ENCODE data around the gene LY6G6C.
"Not testable (repeated sequence)": the region's sequence is repeated elsewhere in the genome, so short reads cannot be mapped to it uniquely, and the experiment has no call there.

LY6G6C gene

DNA sequence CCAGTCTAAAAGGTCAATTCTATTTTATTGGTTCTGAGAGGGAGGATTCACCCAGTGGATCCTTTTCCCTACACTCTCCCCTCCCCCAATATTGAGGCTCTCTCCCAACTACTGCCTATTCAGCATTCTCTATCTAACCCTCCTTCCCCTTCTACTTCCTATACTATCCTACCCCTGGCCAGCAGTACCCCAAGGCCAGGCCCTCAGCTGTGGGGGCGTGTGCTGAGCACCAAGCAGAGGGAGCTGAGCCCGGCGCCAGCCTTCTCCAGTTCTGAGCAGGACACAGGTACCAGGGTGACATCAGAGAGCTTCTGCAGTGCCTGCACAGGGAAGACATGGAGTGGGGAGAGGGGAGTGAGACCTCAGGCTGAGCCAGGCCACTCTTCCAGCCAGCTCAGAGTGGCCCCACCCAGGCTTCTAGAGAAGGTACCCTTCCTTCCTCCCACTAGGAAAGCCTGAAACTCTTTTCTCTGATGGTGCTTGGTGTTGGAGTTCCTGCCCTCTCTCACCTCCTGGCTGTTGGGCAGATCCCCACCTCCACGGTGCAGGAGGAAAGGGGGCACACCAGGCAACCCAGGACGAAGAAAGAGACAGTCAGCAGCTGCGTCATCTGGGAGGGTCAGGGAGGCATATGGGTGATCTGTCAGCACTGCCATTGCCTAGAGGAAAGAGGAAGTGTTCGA, 5.6 kb upstream of the LY6G6C start:
- DNase-seq (ENCODE audit: low read depth), result no peak

GRCh38 chr6:31725502-31726350, 4.2 kb upstream of the LY6G6C start:
- no peak for DNase-seq (ENCODE audit: low read depth)

DNA sequence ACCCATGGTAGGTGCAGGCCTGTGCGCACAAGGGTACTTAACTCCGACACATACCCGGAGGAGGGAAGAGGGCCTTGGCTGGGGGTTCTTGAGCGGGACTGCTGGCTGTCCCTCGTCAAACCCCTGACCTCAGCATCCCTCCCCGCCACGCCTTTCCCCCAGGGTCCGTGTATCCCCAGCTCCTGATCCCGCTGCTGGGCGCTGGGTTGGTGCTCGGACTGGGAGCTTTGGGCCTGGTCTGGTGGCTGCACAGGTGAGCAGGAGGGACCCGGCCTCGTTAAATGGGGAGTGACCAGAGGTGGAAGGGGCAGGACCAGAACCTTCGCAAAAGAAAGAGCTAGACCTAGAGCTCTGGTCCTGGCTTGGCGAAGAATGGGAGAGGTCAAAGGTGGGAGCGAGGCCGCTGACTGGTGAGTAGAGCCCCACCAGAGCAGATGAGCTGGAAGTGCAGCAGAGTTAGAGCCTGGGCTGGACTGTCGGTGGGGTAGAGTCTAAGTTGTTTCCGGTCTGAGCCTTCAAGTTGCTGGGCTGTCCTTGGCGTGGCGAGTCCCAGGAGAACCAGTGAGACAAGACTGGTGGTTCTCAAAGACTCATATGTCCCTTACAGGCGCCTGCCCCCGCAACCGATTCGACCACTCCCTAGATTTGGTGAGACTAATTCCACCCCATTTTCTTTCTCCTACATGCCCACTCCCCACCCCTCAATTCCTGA, 2.6 kb upstream of the LY6G6C start:
- DNase-seq (ENCODE audit: low read depth), result no peak

- no peak for DNase-seq (ENCODE audit: low read depth)
Measured at GRCh38 chr6:31723245-31723979, 1.9 kb upstream of the LY6G6C start, which contains the start of gene MPIG6B. Gene MPIG6B, plus strand, starts transcription at chr6:31723373. Its CDS starts 11 bp downstream, at chr6:31723384.

DNA sequence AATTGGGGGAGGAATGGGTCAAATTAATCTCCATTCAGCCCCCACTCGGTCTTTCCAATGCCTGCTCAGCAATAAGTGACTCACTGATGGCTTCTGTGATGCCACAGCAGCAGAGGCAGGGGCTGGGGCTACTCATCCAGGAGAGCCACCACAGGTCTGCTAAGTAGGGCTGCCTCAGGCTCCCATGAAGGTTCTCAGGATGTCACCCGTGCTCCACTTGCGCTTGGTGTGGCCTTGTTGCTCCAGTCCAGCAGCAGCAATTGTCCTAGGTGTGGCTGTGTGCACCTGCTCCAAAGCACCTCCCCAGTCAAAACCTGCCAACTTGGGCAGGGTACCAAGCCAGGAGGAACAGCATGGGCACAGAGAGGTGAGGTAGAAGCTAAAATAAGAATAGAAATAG, 627 bp upstream of the LY6G6C start:
- no peak for DNase-seq (ENCODE audit: low read depth)

GRCh38 chr6:31720196-31720770, 1.3 kb downstream of the LY6G6C start:
- no peak for DNase-seq (ENCODE audit: low read depth)

DNA sequence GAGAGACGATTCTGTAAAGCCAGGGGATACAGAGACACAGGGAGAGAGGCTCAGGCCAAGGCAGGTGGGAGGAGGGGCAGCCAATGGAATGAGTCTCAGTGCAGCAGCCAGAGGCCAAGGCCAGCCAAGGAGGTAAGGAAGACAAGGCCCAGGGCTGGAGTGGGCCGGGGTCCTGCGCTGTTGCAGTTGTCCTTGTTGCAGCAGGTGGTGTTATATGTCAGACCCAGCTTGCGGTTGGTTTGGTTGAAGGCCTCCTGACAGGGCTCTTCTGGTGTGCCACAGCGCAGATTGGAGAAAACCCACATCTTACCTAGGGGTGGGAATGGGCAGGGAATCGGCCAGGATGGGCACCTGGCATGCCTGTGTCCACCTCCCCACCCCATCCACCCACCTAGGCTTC, 2.5 kb downstream of the LY6G6C start:
- DNase-seq (ENCODE audit: low read depth), result no peak

- no peak for DNase-seq (ENCODE audit: low read depth)
Measured at GRCh38 chr6:31718265-31718664, 3.3 kb downstream of the LY6G6C start.

- DNase-seq (ENCODE audit: low read depth), result no peak
Measured at GRCh38 chr6:31717499-31718222, 3.9 kb downstream of the LY6G6C start.

- no peak for DNase-seq (ENCODE audit: low read depth)
Measured at GRCh38 chr6:31715022-31715958, 6.3 kb downstream of the LY6G6C start, which contains the start of gene LY6G6D. Gene LY6G6D, plus strand, starts transcription at chr6:31715348. Its CDS starts 8 bp downstream, at chr6:31715356.

DNA sequence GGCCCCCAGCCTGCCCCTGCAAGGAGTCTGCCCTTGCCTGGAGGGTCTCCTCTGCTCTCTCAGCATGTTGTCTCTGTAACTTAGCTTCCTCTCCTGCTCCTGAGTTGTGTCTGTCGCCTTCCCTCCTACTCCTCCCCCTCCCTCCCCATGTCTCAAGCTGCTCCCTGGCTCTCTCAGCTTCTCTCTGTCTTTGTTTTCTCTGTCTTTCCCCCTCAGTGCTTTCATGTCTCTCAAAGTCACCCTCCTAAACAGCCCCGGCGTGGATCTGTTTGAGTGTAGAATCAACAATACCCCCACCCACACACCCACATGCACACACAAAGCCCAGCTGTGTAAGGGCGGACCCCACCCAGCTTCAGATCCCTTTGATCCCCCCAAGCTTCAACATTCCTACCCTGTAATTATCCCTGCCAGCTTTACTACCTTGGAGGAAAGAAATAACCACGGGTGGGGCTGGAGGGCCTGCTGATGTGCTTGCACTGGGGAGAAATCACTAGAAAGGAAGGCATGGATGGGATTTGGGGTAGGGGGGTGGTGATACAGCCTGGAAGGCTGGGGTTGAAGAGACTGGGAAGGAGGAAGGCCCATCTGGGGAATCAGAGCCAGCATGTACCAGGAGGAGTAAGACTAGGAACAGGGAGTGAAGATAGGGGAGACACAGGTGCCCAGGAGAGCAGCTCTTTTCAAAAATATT, 7.4 kb downstream of the LY6G6C start:
- DNase-seq (ENCODE audit: low read depth), result no peak

- DNase-seq (ENCODE audit: low read depth), result no peak
Measured at GRCh38 chr6:31713465-31713864, 8.1 kb downstream of the LY6G6C start.

DNA sequence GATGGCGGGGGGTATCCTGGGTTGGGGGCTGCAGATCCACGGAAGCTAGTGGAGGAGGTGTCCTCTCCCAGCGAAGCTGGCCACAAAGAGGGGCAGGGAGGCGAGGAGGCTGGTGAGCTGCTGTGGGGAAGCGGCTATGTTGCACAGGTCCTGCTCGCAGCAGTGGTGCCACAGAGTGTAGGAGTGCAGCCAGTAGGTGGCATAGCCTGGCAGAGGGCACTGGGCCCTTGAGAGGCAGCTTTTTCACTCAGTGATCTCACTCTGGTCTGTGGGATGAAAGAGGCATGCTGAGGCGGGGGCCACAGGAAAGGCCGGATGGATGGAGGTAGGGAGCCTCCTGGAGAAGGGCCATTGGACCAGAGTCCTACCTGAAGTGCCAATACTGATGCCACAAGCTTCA, 9.2 kb downstream of the LY6G6C start:
- no peak for DNase-seq (ENCODE audit: low read depth)

- no peak for DNase-seq (ENCODE audit: low read depth)
Measured at GRCh38 chr6:31711233-31711632, 10.3 kb downstream of the LY6G6C start.

GRCh38 chr6:31710523-31711219, 10.9 kb downstream of the LY6G6C start:
- DNase-seq (ENCODE audit: low read depth), result no peak

GRCh38 chr6:31709157-31709556, 12.4 kb downstream of the LY6G6C start:
- not testable (repeated sequence) for DNase-seq (ENCODE audit: low read depth)

GRCh38 chr6:31708224-31708623, 13.3 kb downstream of the LY6G6C start:
- DNase-seq (ENCODE audit: low read depth), result no peak

DNA sequence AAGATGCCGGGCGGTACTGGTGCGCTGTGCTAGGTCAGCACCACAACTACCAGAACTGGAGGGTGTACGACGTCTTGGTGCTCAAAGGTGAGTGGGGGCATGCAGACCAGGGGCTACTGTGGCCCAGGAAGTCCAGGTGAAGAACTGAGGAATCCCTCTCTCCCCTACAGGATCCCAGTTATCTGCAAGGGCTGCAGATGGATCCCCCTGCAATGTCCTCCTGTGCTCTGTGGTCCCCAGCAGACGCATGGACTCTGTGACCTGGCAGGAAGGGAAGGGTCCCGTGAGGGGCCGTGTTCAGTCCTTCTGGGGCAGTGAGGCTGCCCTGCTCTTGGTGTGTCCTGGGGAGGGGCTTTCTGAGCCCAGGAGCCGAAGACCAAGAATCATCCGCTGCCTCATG, 13.8 kb downstream of the LY6G6C start:
- DNase-seq (ENCODE audit: low read depth), result no peak

GRCh38 chr6:31706599-31706998, 14.9 kb downstream of the LY6G6C start, which contains the start of gene LY6G6F:
Gene LY6G6F, plus strand, starts transcription at chr6:31706866. Its CDS starts 41 bp downstream, at chr6:31706907.
- no peak for DNase-seq (ENCODE audit: low read depth)

All from activated gamma-delta T cell treated with anti-CD3 and anti-CD28 coated beads, Interleukin-2, amount 50 U/mL, for 16 hours (primary cell).